Ovary (tissue), 9 donors: Measurements from ENCODE around the gene DLD. TPM values are rescaled to one million over a fixed set of nuclear protein-coding genes. Genes with fewer than 3 reads are reported as not detected.

Experiments
- DNase-seq, 5 donors: peaks; one replicate each; pipeline ENCODE4 v3.0.0-alpha.2; 2019 to 2020
- H3K27ac ChIP-seq, 2 donors: fragments of 200-600 bp; one replicate each; pipeline versions ENCODE4 v1.5.1 to v1.8.0; 2019 to 2022
- H3K27me3 ChIP-seq: fragments of 200-600 bp; one replicate; pipeline ENCODE4 v1.8.0; 2022
- H3K36me3 ChIP-seq: fragments of 200-600 bp; sonication (generic); one replicate; pipeline ENCODE4 v1.5.1; 2019
- H3K4me1 ChIP-seq: one replicate; pipeline ENCODE4 v1.8.1; 2013; ENCODE audit warnings: mild to moderate bottlenecking, moderate library complexity; ENCODE audit not compliant: insufficient read depth
- H3K4me3 ChIP-seq: fragments of 200-600 bp; sonication (generic); one replicate; pipeline ENCODE4 v1.5.1; 2017
- H3K9me3 ChIP-seq, 2 donors: fragments of 200-600 bp in 1 of 2; sonication (generic) in 1 of 2; one replicate each; pipeline versions ENCODE4 v1.5.1 to v1.8.1; 2013 to 2019; ENCODE audit warnings: mild to moderate bottlenecking in 1 of 2, moderate library complexity in 1 of 2
- EP300 ChIP-seq: sonication (generic); formaldehyde crosslinking; IDR thresholded peaks from one replicate; pipeline ENCODE4 v1.6.1; 2017; ENCODE audit warnings: antibody characterized with exemption
- POLR2A ChIP-seq: fragments of 450-650 bp; IDR thresholded peaks from one replicate; pipeline ENCODE4 v1.6.1; 2017; ENCODE audit warnings: antibody characterized with exemption, mild to moderate bottlenecking, moderate library complexity
- WGBS, 3 donors: extraction: QIAGEN DNeasy Blood & Tissue Kit in 1 of 3; methylation state at CpG; one replicate each; pipeline versions ENCODE4 v1.1.5 to v1.1.7; 2013 to 2017; 5-methylcytosine and 5-hydroxymethylcytosine counted together
- intact Hi-C, 4 donors: fragments of 100-400 bp; cut with DNase I; formaldehyde crosslinking; loops; one replicate each; pipeline versions ENCODE4 v1.11.0 to v1.15.1; 2022 to 2023
- polyA plus RNA-seq, 2 donors: library from polyadenylated mRNA; stranded (reverse); fragments of 200-250 nt in 1 of 2; fragments of 350-450 nt in 1 of 2; fragmentation: Illumina TruSeq in 1 of 2; extraction: RNeasy Lipid Tissue Mini Kit (QIAGEN cat#74804) in 1 of 2; gene quantifications; one replicate each; pipeline ENCODE4 v1.2.3, GENCODE V29; 2013 to 2014
- total RNA-seq, 7 donors: library from RNA; depleted of rRNA in 2 of 7; stranded (reverse); fragments of >200 nt in 2 of 7; fragmentation: NEBNext Ultra II Directional in 3 of 7; extraction: Animal tissue kit (Norgen Biotek cat#: 25700) in 3 of 7; gene quantifications; one replicate each; pipeline versions ENCODE4 v1.1.0 to v1.2.4, GENCODE V29; 2016 to 2023
- TF ChIP-seq, protein P1 (sequence below), 3 donors: fragments of 450-650 bp in 2 of 3; fragments of 200-600 bp in 1 of 3; IDR thresholded peaks; one replicate each; pipeline versions ENCODE4 v1.5.1 to v1.8.0; 2016 to 2022; ENCODE audit warnings: antibody characterized with exemption in 3 of 3, mild to moderate bottlenecking in 1 of 3
- donor health status: DM: no; HTN: no; CAD: no; lungs with moderate emphysema.
- donor health status: DM: no; HTN: no; CAD: no.
- donor health status: Bipolar disorder and iron deficiency.
- donor health status: DM: yes; HTN: yes; CAD: no.
- donor health status: DM: no; HTN: no; CAD: no.
- donor health status: DM: yes; HTN: yes; CAD: no.

DLD gene
- total and polyA plus RNA-seq, 9 donors = 35.4 to 92.9 (median 49.7) TPM

DNA sequence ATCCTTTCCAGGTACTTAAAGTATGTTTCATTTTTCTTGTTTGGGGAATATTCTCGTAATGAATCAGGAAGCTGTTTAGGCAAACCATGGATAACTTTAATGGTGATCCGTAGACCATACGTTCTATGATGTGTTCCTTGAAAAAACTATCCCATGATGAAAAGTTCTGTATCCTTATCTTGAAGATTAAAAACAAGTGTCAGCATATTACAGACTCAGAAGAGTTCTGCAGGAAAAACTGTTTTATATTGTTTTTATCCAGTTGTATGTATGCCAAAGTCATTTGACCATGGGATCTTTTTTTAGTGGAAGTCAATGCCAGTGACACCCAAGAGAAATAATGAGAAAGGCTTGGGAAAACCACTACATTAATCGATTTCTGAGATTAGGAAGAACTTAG lies 52.0 kb downstream of the DLD start:
- WGBS, 3 donors = 77 to 90% (median 79%) methylated on average over 4 of the region's 4 CpGs
- Histone ChIP-seq H3K9me3 (no peaks in the 10 kb centered on the region), H3K4me1 (peaks cover 18% of the 10 kb centered on the region), H3K36me3 (no peaks in the 10 kb centered on the region), H3K27me3 (no peaks in the 10 kb centered on the region), H3K4me3 (no peak overlapping the region), H3K27ac (no peak overlapping the region)
- TF ChIP-seq, protein P1, sequence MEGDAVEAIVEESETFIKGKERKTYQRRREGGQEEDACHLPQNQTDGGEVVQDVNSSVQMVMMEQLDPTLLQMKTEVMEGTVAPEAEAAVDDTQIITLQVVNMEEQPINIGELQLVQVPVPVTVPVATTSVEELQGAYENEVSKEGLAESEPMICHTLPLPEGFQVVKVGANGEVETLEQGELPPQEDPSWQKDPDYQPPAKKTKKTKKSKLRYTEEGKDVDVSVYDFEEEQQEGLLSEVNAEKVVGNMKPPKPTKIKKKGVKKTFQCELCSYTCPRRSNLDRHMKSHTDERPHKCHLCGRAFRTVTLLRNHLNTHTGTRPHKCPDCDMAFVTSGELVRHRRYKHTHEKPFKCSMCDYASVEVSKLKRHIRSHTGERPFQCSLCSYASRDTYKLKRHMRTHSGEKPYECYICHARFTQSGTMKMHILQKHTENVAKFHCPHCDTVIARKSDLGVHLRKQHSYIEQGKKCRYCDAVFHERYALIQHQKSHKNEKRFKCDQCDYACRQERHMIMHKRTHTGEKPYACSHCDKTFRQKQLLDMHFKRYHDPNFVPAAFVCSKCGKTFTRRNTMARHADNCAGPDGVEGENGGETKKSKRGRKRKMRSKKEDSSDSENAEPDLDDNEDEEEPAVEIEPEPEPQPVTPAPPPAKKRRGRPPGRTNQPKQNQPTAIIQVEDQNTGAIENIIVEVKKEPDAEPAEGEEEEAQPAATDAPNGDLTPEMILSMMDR (IDR thresholded peaks at IDR 0.05) = no peak
- TF ChIP-seq EP300 = no peak
- TF ChIP-seq POLR2A = no peak
- DNase-seq = no peak
- intact Hi-C loops = no loop called here

DNA sequence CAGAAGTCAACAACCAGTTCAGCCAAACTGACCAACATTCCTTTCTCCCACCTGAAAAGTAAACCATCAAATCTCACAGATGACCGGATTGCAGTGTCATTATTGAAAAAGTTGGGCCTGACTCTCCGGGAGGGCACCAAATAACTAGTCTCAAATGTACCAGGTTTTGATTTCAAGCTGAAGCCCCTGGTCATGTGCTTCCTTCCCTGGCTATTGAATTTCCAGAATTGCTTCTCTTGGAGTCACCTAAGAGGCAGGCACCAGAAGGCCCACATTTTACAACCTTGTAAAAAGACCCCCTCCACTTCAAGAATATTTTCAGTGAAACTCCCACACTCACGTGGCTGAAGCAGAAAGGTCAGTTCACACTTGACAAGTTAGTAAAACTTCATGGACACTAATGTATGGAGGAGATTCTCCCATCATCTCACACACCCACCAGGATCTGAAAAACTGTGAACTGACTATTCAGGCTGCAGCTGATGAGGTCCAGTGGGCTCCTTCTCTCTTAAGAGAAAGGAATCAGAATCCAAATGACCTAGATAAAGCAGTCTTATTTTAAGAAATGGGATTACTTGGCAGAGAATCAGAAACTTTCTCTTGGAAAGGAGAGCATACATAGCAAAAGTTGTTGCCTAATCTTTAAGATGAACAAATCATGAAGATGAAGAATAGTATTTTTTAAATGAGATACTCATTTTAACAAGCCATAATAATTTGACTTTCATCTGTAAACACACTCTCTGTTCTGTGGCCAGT lies 53.6 kb downstream of the DLD start:
- TF ChIP-seq, protein P1 (IDR thresholded peaks at IDR 0.05) = no peak
- TF ChIP-seq EP300 (no peak), POLR2A (no peak)
- WGBS, 3 donors = 65 to 81% (median 67%) methylated on average over 3 of the region's 3 CpGs
- no peak overlapping the region for H3K4me3 ChIP-seq
- H3K9me3 ChIP-seq = no peaks in the 10 kb centered on the region
- no peak for DNase-seq
- H3K4me1 ChIP-seq = peaks cover 8% of the 10 kb centered on the region
- intact Hi-C loops = no loop called here
- no peaks in the 10 kb centered on the region for H3K27me3 ChIP-seq
- H3K36me3 ChIP-seq = no peaks in the 10 kb centered on the region
- H3K27ac ChIP-seq = no peak overlapping the region

DNA sequence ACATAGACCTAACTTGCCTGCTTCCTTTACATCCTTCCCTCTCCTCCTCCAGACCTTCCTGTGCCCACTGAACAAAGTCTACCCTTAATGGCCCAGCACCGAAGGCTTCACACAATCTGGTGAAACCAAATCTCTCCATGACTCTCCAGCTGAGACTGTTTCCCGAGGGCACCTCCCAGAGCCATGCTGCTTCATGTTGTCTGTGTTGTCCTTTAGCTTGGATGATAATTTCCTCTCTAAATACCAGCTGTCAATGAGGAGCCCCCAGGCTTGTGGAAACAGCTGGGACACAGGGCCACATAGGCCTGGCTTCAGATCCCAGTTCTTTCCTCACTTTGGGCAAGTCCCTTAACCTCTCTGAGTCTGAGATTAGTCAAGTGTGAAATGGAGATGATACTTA lies 54.3 kb downstream of the DLD start:
- intact Hi-C loops = no loop called here
- H3K36me3 ChIP-seq = no peaks in the 10 kb centered on the region
- H3K4me1 ChIP-seq = peaks cover 3% of the 10 kb centered on the region
- no peak overlapping the region for H3K4me3 ChIP-seq
- H3K9me3 ChIP-seq = no peaks in the 10 kb centered on the region
- TF ChIP-seq POLR2A (no peak), EP300 (no peak)
- TF ChIP-seq, protein P1 (IDR thresholded peaks at IDR 0.05) = no peak
- DNase-seq = no peak
- H3K27ac ChIP-seq = no peak overlapping the region
- no peaks in the 10 kb centered on the region for H3K27me3 ChIP-seq
- WGBS, 3 donors = 79 to 86% (median 80%) methylated on average over 2 of the region's 2 CpGs

DNA sequence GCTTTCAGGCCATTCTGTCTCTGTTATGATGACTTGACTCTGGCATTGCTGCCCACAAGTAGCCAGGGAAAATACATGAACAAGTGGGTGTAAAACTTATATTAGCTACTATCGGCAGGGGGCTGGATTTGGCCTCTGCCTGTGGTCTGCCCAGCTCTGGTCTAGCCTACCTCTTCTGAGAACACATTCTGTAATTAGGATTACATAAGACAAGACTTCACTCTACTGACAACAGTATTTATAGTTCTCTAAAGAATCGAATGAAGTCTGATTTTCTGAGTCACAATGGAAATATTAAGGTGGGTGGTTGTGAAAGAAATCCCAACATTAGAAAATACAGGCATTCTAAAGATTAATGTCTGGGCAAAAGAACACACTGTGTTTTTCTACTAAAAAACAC lies 55.5 kb downstream of the DLD start:
- H3K4me3 ChIP-seq = no peak overlapping the region
- 43 to 53% (median 48%) methylated on average over 2 of the region's 2 CpGs for WGBS, 3 donors
- H3K4me1 ChIP-seq = peaks cover 2% of the 10 kb centered on the region
- no peaks in the 10 kb centered on the region for H3K9me3 ChIP-seq
- DNase-seq = no peak
- no peaks in the 10 kb centered on the region for H3K27me3 ChIP-seq
- no peaks in the 10 kb centered on the region for H3K36me3 ChIP-seq
- TF ChIP-seq, protein P1 (IDR thresholded peaks at IDR 0.05) = no peak
- TF ChIP-seq POLR2A (no peak), EP300 (no peak)
- intact Hi-C loops = no loop called here
- H3K27ac ChIP-seq = no peak overlapping the region
